CD4-positive, alpha-beta T cell treated with Interleukin-6 for 4 hours (primary cell): ENCODE data around the gene CHFR.
A peak's percentile ranks its signal among the peaks of the same experiment; 100 is the strongest.
"Not testable (repeated sequence)": the region's sequence is repeated elsewhere in the genome, so short reads cannot be mapped to it uniquely, and the experiment has no call there.

Experiments used
- DNase-seq: peaks from one replicate; pipeline ENCODE4 v3.0.0-alpha.2; 2020; ENCODE audit warnings: mixed read lengths

The CHFR gene

DNA sequence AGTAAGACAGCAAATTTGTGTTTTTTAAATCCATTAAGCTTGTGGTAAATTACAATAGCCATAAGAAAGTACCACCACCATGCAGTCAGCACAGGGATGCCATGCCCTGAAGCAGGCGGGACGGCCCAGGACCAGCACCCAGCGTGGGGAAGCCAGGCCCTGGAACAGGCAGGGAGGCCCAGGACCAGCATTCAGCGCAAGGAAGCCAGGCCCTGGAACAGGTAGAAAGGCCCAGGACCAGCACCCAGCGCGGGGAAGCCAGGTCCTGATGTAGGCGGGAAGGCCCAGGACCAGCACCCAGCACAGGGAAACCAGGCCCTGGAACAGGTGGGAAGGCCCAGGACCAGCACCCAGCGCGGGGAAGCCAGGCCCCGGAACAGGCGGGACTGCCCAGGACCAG, 13.2 kb downstream of the CHFR start:
- DNase-seq: no peak

DNA sequence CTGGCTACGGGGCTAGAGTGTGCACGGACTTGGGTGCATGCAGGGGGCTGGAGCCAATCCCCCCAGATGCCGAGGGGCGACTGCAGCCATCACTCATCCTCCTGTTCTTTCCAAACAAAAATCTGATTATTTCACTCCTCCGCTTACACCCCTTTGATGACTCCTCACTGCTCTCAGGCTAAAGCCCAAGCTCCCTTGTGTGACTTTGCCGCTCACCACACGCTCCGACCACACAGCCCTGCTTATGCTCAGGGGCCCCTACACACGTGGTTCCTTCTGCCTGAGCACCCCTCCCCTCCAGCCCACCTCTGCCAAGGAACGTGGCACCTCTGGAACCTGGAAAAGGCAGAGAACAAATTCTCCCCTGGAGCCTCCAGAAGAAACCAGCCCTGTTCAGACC, 13.7 kb downstream of the CHFR start:
- DNase-seq: no peak

DNA sequence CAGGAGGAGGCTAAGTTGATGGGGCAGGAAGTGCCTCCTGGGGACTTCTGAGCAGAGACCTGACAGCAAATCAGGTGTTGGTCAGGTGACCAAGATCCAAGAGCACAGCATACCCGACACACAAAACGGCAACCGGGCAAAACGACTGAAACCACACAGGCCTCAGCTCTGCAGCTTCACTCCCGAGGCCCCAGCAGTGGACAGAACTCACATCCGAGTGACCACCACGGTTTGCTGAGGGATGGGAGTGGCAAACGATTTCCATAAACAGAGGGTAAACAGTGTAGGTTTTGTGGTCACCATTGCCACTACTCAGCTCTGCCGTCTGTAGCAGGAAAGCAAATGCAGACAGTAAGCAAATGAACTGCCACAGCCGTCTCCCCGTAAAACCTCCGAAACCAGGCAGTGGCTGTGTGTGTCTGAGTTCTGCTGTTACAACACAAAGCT, 14.4 kb downstream of the CHFR start:
- peak; percentile 39 for DNase-seq

DNA sequence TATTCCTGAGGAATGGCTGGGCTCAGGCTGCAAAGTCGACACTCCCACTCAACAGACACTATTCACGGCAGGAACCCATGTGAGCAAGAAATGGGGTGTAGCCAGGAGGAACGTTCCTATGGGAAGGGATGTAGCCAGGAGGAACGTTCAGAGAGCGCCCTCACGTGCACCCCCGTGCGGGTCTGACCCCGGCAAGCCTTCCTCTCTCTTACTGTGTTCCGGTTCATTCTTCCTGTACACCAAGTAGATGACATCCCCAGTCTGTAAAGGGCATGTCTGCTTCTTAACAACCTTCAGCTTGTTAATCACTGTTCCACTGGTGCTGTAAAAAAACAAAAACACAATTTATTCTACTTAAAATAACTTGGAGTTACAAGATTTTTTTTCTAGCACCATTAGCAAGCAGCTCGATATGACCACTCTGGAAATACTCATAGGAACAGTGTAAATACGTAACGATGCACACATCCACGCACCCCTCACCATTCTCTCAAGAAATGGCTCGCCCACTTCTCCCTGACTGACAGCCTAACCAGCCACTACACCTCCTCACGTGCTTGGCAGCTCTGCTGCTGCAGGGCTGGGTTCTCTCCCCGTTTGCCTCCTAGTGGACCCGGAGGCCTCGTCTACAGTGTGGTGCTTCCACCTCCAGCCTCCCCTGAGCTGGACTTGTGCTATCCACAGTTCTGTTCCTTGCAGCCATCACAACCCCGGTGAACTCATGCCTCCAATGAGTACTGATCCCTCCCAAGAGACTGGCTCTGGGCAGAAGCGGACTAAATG, 15.1 kb downstream of the CHFR start:
- no peak for DNase-seq

DNA sequence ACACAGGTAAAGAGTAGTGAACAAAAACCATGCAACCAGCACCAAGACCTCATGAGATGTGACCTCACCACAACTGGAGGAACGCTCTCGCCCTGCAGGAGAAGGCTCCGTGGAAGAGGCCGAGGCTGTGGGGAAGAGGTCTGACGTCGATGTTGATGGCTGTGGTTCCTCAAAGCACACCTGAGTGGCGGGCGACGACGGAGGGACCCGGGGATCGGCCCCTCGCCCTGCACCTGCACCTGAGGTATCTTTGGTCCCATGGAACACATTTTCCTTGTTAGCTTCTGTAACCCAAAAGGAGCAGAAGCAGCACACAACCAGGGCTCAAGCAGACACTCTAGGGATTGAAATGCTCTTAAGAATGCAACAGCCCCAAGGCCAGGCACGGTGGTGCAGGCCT, 17.9 kb downstream of the CHFR start:
- no peak for DNase-seq

DNA sequence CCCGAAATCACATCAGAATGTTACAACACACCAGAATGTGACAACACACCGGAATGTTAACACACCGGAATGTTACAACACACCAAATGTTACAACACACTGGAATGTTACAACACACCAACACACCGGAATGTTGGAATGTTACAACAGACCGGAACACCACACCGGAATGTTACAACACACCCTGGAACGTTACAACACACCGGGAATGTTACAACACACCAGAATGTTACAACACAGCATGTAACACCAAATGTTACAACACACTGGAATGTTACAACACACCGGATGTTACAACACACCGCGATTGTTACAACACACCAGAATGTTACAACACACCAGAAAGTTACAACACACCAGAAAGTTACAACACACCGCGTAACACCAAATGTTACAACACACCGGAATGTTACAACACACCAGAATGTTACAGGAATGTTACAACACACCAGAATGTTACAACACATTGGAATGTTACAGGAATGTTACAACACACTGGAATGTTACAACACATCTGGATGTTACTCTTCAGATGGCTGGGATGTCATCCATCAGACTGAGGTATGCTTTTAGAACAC, 21.1 kb downstream of the CHFR start:
- DNase-seq: no peak

DNA sequence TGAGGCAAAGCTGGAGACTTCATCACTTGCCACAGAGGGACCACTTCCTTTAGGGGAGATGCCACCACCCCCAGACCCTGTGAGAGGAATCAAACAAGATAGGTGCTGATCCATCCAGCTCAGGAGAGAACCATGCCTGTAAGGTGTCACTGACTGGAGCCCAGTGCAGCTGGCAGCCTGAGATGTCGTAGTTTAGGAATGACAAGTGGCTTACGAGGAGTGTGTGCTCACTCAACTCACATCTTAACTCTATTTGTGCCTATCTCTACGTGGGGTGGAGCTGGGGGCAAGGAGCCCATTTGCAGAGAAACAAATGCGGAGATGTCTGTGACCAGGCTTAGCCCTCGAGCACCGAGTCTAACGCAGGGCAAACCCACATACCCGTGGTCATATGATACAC, 25.8 kb downstream of the CHFR start:
- DNase-seq: no peak

DNA sequence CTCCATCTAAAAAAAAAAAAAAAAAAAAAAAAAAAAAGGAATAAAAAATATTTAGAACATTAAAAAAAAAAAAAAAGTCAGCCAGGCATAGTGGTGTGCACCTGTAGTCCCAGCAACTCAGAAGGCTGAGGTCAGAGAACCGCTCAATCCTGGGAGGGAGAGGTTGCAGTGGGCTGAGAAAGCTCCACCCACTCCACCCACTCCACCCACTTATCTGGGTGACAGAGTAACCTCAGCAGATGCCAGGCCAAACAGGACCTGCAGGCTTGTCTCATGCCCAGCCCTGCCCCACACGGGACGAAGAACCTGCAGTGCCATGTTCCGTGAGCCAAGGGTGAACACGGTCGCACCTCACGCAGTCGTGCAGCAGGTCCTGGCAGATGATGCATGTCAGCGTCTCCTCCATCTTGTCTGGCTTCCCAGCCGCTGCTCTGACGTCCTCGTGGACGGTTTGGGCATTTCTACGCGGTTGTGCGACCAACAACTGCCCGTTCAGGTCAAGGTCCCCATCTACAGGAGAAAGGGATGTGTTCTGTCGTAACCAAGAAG, 28.6 kb downstream of the CHFR start:
- no peak for DNase-seq

DNA sequence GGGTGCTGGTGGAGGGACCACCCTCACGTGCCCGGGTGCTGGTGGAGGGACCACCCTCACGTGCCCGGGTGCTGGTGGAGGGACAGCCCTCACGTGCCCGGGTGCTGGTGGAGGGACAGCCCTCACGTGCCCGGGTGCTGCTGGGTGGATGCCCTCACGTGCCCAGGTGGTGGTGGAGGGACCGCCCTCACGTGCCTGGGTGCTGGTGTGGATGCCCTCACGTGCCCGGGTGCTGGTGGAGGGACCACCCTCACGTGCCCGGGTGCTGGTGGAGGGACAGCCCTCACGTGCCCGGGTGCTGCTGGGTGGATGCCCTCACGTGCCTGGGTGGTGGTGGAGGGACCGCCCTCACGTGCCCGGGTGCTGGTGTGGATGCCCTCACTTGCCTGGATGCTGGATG, 30.4 kb downstream of the CHFR start:
- DNase-seq: not testable (repeated sequence)

DNA sequence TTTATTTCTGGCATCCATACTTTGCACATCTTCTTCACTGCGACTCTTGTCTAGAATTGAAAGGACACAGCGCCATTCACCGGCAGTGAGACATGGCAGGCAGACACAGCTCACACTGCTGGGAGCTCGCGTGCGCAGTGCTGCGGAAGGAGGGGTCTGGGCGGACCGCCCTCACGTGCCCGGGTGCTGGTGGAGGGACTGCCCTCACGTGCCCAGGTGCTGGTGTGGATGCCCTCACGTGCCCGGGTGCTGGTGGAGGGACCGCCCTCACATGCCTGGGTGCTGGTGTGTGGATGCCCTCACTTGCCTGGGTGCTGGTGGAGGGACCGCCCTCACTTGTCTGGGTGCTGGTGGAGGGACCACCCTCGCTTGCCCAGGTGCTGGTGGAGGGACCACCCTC, 30.8 kb downstream of the CHFR start:
- DNase-seq: no peak

DNA sequence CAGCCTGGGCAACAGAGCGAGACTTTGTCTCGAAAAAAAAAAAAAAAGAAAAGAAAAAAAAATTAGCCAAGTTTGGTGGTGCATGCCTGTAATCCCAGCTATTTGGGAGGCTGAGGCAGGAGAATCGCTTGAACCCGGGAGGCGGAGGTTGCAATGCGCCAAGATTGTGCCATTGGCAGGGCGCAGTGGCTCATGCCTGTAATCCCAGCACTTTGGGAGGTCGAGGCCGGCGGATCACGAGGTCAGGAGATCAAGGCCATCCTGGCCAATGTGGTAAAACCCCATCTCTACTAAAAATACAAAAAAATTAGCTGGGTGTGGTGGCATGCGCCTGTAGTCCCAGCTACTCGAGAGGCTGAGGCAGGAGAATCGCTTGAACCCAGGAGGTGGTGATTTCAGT, 32.2 kb downstream of the CHFR start:
- DNase-seq: not testable (repeated sequence)

DNA sequence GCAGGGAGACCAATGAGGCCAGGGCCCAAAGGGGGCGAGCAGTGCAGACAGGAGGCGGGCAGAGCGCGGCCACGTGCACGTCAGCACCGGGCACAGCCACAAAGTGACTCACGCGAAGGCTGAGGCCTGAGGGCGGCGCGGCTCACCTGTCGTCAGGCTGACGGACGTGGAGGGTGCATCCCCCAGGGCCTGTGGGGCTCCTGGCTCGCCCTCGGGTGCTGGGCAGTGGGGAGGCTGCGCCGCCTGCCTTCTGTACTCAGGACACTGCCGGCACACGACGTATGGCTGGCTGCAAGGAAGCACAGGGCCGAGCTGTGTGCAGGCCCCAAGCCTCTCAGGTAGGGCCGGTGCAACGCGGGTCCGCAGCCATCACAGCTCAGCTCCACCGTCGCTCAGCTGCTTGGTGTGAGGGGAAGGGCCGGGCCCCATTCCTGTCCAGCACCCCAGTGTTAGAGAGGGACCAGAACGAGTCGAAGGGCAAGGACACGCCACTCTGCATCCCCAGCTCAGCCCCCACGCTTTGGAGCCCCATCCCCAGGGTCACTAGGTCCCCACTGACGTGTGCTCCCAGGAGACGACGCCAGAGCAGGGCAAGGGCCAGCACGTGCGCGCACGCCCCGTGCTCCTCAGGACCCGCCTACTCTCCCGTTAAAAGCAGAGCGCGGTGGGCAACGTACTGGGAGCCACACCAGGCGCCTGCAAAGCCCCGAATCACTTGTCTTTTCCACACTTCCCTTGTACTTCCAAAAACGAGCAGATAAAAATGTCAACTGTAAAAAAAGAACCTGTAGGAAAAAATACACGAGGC, 33.9 kb downstream of the CHFR start:
- no peak for DNase-seq

DNA sequence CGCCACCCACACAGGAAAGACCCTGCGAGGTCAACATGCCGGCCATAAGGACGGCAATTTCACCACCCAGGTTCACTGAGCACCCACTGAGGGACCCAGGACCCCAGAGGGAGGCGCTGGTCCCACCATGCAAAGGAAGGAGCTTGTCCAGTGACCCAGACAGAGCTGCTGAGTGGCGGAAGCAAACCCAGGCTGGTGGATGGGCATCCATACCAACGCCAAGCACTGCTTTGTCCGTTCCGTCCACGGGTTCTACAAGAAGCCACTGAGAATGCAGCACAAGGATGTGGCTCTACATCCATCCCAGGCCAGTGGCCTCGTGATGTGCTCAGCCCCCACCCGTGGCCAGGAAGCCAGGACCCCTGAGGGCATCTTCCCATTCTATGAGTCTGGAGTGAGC, 34.9 kb downstream of the CHFR start:
- DNase-seq: no peak

DNA sequence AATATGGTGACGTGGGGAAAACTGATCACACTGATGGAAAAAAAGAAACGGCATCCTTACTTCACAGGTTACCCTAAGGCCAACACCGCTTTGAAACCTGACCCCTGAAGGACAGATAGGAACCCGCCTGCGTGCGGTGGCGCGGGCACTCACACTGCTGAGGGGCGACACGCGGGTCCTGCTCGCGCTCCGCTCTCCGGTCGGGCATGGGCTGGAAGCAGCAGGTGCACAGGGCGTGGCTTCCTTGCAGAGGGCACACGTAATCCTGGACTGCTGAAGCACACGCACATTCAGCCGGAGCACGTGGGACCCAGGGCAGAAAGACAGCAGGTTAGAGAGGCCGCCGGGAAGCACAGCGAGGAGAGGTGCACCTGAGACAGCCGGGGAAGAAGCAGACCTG, 35.9 kb downstream of the CHFR start:
- no peak for DNase-seq

DNA sequence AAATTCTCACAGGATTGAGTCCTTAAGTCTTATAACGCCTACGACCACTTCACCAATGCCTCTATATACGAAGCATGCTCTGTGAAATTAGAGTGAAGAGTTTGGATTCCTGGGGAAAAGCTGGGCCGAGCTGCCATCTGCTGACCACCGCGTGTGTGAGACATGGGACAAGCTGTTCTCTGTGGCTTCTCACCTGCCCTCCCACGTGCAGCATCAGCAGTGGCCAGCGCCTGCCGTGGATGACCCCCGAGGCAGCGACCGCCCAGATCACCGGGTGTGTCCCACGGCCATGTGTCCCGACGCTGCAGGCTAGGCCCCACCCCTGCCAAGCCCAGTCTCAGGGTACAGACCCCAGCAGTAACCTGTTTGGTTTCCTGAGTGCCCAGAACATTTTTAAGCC, 37.1 kb downstream of the CHFR start:
- no peak for DNase-seq

DNA sequence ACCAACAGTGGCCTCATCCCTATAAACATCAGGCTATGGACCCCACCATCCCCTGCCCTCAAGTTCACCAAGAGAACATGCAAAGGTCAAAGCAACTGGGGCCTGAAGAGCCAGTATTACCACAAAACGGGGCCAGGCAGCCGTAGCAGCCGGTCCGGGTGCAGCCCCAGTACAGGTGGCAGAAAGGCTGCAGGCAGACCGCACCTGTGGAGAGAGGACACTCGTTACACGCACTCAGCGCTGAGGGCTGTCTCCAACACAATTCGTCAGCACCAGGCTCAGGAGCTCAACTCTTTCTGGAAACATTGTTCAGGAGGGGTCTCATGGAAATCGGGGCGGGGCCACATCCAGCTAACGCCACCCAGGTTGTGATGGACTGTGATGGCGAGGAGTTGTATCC, 38.9 kb downstream of the CHFR start:
- no peak for DNase-seq

DNA sequence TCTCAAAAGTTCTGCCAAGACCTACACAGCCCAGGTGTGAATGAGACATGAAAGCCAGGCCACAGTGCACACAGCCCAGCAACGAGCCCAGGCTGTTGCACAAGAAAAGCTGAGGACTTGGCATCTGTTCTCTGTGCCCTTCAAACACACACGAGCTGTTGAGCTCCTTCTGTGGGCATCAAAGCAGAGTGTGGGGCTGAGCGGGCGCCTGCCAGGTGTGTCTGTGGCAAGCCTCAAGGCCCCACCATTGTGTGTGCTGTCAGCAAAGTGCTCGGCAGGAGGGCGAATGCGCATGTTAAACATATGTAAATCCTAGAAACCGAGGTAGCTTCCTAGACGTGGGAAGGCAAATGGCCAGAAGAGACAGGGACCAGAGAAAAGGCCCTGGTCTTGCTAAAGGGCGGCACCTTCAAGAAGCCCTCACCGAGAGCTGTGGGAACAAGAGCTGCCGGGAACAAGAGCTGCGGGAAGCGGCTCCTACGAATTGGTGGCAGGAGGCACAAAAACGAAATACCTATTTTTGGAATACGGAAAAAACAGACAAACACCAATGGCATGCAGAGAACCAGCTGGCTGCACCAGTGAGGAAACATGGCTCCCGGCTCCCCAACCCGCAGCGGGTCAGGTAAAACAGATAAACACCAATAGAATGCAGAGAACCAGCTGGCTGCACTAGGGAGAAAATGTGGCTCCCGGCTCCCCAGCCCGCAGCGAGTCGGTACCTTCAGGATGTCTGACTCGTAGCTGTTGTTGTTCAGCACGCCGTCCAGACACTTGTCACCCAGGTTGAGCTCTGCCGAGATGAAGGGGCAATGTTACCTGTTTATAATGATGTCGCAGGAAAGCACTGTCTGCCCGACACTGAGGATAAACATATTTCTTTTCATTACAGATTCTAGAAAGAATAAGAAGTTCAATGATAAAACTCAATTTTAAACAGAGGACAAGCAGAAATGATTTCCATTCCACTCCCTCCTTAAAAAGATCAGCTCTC, 39.7 kb downstream of the CHFR start:
- DNase-seq: peak; percentile 40

DNA sequence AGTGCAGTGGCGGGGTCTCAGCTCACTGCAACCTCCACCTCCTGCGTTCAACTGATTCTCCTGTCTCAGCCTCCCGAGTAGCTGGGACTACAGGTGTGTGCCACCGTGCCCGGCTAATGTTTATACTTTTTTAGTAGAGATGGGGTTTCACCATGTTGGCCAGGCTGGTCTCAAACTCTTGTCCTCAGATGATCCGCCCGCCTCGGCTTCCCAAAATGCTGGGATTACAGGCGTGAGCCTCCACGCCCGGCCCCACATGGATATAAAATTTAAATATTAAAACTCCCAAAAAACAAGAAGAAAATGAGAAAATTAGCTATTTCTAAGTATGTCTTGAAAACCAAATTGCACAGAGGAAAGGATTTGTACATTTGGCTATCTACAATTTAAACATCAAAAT, 42.7 kb downstream of the CHFR start:
- DNase-seq: not testable (repeated sequence)

DNA sequence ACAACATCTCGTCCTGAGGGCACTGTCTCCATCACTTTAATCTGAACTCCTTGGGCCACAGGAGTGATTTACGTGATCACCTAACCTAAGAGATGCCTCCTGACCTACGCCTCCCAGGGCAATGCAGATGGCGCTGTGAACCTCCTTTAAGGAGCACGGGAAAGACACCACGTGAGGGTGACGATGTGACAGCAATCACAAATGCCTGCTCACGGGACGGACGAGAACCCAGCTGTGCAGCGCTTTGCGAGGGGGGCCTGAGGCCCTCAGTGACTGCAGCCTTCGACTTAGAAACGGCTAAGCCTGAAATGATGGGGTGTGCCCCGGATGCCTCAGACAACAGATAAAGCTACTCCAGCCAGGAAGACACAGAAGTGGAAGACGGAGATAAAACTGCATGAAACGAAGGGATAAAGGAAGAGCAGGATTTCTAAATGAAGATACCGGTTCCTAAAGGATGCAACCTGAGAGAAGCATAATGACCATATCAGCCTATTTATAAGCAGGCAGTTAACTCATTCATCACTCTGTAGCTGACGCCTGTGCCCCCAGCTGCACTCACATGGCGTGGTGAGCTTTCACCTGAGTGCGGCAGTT, 44.9 kb downstream of the CHFR start:
- DNase-seq: no peak

DNA sequence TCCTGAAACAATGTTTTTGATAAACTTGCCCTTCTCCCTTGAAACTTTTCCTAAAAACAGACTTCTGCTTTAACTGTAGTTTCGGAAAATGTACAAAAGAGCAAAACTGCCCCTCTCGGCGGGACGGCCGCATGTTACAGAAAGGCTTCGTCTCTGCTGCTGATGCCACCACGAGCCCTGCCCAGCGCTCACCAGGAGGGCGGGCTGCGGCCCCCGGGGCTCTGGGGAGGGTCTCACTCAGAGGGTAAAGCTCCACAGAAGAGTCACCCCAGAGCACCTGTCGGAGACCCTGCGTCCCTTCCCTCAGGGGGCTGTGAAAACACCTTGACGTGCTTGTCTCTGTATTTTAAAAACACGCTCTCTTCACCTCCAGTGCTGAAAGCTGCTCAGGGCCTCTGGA, 46.3 kb downstream of the CHFR start:
- DNase-seq: no peak

DNA sequence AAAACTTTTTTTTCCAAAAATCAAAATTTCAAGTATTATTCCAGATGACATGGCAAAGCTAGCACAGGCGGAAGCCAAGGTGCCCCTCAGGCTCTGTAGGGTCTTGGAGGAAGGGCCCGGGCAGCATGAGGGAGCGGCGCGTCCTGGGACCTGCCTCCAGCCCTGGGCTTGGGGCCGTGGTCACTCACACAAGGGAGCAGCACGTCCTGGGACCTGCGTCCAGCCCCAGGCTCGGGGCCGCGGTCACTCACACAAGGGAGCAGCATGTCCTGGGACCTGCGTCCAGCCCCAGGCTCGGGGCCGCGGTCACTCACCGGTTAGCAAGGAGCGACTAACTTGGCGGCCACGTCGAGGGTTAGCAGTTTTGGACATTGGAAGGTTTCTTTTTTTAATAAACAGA, 46.9 kb downstream of the CHFR start:
- DNase-seq: no peak
